GM18870 (cell line): ENCODE data around the gene FOXC1.

Source experiments
- ATAC-seq: cut with Tn5 transposase; IDR thresholded peaks from one replicate; pipeline ENCODE4 v1.9.1; 2021; ENCODE audit warnings: moderate library complexity; ENCODE audit not compliant: unreplicated experiment

FOXC1 gene

DNA sequence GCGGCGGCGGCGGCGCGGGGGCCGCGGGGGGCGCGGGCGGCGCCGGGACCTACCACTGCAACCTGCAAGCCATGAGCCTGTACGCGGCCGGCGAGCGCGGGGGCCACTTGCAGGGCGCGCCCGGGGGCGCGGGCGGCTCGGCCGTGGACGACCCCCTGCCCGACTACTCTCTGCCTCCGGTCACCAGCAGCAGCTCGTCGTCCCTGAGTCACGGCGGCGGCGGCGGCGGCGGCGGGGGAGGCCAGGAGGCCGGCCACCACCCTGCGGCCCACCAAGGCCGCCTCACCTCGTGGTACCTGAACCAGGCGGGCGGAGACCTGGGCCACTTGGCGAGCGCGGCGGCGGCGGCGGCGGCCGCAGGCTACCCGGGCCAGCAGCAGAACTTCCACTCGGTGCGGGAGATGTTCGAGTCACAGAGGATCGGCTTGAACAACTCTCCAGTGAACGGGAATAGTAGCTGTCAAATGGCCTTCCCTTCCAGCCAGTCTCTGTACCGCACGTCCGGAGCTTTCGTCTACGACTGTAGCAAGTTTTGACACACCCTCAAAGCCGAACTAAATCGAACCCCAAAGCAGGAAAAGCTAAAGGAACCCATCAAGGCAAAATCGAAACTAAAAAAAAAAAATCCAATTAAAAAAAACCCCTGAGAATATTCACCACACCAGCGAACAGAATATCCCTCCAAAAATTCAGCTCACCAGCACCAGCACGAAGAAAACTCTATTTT lies 2.0 kb downstream of the FOXC1 start:
- ATAC-seq, result no peak

DNA sequence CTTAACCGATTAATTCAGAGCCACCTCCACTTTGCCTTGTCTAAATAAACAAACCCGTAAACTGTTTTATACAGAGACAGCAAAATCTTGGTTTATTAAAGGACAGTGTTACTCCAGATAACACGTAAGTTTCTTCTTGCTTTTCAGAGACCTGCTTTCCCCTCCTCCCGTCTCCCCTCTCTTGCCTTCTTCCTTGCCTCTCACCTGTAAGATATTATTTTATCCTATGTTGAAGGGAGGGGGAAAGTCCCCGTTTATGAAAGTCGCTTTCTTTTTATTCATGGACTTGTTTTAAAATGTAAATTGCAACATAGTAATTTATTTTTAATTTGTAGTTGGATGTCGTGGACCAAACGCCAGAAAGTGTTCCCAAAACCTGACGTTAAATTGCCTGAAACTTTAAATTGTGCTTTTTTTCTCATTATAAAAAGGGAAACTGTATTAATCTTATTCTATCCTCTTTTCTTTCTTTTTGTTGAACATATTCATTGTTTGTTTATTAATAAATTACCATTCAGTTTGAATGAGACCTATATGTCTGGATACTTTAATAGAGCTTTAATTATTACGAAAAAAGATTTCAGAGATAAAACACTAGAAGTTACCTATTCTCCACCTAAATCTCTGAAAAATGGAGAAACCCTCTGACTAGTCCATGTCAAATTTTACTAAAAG lies 2.7 kb downstream of the FOXC1 start:
- ATAC-seq, result no peak

GRCh38 chr6:1612974-1613306 lies 3.2 kb downstream of the FOXC1 start:
- ATAC-seq, result no peak

DNA sequence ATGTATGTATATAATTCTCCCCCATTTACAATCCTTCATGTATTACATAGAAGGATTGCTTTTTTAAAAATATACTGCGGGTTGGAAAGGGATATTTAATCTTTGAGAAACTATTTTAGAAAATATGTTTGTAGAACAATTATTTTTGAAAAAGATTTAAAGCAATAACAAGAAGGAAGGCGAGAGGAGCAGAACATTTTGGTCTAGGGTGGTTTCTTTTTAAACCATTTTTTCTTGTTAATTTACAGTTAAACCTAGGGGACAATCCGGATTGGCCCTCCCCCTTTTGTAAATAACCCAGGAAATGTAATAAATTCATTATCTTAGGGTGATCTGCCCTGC lies 3.6 kb downstream of the FOXC1 start:
- no peak for ATAC-seq

DNA sequence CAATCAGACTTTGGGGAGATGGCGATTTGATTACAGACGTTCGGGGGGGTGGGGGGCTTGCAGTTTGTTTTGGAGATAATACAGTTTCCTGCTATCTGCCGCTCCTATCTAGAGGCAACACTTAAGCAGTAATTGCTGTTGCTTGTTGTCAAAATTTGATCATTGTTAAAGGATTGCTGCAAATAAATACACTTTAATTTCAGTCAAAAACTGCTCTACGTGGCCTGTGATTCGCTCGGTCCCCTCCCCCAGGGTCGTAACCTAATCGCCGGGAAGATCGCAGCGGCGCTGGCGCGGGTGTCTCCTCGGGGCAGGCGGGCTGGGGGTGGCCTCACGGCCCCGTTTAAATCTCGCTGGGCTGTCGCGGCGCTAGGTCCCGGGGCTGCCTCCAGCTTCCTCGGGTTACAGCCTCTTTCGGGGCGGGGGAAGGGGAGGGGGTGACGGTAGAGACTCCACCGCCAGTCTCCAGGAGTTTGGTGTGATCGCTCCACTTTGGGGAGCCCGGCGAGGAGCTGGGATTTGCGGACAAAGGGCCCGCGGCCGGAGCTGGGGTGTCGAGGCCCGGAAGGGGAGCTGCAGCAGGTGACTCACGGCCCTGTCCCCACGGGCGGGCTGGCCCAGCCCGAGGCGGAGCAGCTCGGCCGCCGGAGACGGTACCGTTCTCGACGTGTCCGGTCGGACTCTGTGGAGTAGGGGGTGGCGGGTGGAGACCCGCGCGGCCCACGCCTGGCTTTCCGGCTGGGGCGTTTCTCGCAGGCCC lies 4.2 kb downstream of the FOXC1 start:
- ATAC-seq, result no peak

DNA sequence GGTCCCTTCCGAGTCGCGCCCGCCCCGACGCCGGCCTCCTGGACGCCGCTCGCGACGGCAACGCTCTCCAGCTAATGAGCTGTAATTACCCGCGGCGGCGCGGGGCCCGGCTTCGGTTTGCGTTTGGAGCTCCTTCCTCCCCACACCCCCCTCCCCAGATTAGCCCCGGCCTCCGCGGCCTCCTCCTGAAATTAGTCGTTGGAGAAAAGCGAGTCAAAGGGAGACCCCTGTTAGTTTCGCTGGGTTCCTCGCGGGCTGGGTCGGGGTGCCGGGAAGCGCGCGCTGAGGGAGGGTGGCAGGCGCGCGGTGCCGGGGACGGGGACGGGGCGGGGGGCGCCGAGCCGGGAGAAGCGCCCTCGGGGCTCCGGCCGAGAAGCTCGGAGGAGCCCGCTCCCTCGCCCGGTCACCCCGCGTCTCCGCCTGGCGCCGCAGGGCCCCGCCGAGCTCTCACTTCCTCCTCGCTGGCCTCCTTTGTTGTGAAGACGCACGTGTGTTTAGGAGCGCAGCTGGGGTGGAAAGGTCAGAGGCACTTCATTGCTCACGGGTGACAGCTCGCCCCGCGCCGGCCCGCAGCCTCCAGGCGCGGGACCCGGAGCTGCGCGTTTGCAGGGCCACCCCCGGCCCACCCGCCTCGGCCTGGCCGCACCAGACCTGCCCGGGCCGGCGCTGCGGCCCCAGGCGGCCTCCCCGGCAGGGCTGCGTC lies 4.9 kb downstream of the FOXC1 start:
- ATAC-seq, result no peak

- ATAC-seq, result no peak
Measured at GRCh38 chr6:1615151-1615852, 5.6 kb downstream of the FOXC1 start.

GRCh38 chr6:1615853-1616420 lies 6.2 kb downstream of the FOXC1 start:
- no peak for ATAC-seq

- ATAC-seq, result no peak
Measured at GRCh38 chr6:1616701-1617463, 7.2 kb downstream of the FOXC1 start.

DNA sequence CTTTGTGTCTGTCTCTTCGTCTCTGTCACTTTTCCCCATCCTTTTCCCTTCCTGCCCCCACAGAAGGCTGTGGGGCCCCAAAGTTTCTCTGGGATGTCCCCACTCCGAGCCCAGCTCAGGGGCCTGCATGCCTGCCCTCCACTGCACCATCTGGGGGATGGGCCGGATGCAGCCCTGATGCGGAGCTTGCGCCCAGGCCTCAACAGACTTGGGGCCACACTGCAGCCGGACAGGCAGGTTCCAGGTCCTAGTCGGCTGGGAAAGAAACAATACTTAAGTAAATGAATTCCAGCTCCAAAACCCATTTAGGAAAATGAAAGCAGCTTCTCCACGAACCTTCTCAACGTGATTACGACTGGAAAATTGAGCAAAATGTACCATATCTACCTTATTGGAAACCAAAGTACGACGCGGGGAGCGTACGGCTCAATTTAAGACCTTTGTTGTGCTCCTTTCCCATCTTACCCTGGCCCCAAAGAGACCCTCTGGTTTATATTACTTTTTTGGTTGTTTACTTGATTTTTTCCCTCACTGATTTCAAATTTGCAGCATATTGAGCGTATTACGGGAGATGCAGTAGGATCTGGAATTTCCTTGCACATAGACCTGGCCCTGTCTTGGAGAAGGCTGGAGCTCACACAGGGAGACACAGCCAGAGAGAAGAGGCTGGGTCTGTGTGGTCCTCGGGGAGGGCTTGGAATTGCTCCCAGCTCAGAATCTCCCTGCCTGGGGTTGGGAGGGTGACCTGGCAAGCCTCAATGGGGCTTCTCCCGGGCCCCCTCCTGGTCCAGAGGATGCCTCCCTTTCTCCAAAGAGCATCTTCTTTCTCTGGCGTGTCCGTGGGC lies 8.0 kb downstream of the FOXC1 start:
- ATAC-seq, result no peak

GRCh38 chr6:1618311-1619097 lies 8.8 kb downstream of the FOXC1 start:
- ATAC-seq, result no peak

GRCh38 chr6:1619098-1619672 lies 9.5 kb downstream of the FOXC1 start:
- no peak for ATAC-seq

DNA sequence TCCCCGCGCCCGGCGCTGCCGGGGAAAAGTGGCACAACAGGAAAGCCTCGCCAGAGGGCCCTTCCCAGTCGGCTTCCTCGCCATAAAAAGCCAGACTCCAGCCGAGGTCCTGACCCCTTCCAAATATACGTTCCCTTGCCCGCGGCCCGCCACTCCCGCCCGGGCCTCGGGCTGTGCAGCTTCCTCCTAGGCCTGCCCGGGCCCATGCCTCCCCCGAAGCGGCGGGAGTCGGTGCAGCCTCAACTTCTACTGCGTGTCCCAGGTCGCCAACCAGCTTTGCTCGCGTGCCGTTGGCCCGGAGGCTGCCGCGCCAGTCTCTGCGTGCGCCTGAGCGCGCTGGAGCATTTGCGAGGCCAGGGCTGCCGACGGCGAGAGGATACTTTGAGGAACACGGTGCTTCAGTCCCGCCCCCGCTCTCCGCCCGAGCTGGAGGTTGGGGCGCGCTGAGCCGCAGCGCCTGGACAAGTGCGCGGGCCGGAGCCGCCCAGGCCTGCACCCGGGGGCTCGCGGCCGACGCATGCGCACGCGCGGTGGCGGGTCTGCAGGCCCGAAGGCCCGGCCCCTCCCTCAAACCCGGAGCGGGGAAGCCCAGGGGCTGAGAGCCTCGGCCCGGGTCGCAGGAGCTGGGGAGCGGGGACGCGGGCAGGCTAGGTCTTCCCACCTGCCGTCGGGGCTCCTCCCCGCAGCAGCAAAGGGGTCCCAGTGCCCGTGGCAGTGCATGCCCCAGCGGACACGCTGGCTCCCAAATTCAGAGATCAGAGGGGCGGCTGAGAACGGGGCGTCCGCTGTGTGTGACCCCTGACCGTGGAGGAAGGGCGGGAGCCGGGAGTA lies 10.2 kb downstream of the FOXC1 start:
- no peak for ATAC-seq

- ATAC-seq, result no peak
Measured at GRCh38 chr6:1620504-1621069, 10.9 kb downstream of the FOXC1 start.

GRCh38 chr6:1621070-1621701 lies 11.5 kb downstream of the FOXC1 start:
- ATAC-seq, result no peak

GRCh38 chr6:1622220-1622850 lies 12.6 kb downstream of the FOXC1 start:
- ATAC-seq, result no peak
